Activated CD8-positive, alpha-beta memory T cell treated with anti-CD3 and anti-CD28 coated beads for 48 hours (primary cell): ENCODE measurements around the gene HIP1.
"Not testable (repeated sequence)": the region's sequence is repeated elsewhere in the genome, so short reads cannot be mapped to it uniquely, and the experiment has no call there.

Experiments used
- DNase-seq, 3 experiments: peaks; one replicate each; pipeline ENCODE4 v3.0.0-alpha.2; 2020; ENCODE audit warnings: low read depth in 2 of 3, low spot score in 2 of 3

The HIP1 gene

GRCh38 chr7:75533926-75534325 is 204.8 kb downstream of the HIP1 start:
- no peak for DNase-seq

GRCh38 chr7:75532639-75533038 is 206.1 kb downstream of the HIP1 start:
- DNase-seq, result no peak

GRCh38 chr7:75531359-75531821 is 207.4 kb downstream of the HIP1 start:
- DNase-seq, result no peak

GRCh38 chr7:75527224-75527722 is 211.5 kb downstream of the HIP1 start:
- peak in 1 of 3 experiments; percentile 0 for DNase-seq

- DNase-seq, result not testable (repeated sequence)
Measured at GRCh38 chr7:75521727-75522126, 217.0 kb downstream of the HIP1 start.

GRCh38 chr7:75518842-75519241 is 219.9 kb downstream of the HIP1 start:
- not testable (repeated sequence) for DNase-seq

- not testable (repeated sequence) for DNase-seq
Measured at GRCh38 chr7:75509033-75509432, 229.7 kb downstream of the HIP1 start.

GRCh38 chr7:75492020-75492419 is 246.7 kb downstream of the HIP1 start, which contains the start of gene SPDYE5:
Gene SPDYE5, plus strand, starts transcription at chr7:75492320. Its CDS starts 1,728 bp downstream, at chr7:75494048.
- DNase-seq, result not testable (repeated sequence)

- peak; percentile 63 to 75 (median 65) for DNase-seq
Measured at GRCh38 chr7:75485979-75486643, 252.6 kb downstream of the HIP1 start, which contains the start of gene POM121C. Gene POM121C, minus strand, starts transcription at chr7:75486299. Its CDS starts 44,803 bp downstream, at chr7:75441496.

GRCh38 chr7:75485355-75485978 is 253.3 kb downstream of the HIP1 start:
- peak in 2 of 3 experiments; percentile 3 to 4 for DNase-seq
